Cardiac septum (tissue), 1 donor: ENCODE results near the gene COL20A1. TPM values are rescaled to one million over a fixed set of nuclear protein-coding genes. Genes with fewer than 3 reads are reported as not detected.
"Not testable (repeated sequence)": the region's sequence is repeated elsewhere in the genome, so short reads cannot be mapped to it uniquely, and the experiment has no call there.

Experiments
- DNase-seq: peaks from one replicate; pipeline ENCODE4 v3.0.0-alpha.2; 2020; ENCODE audit warnings: low spot score
- intact Hi-C: fragments of 100-400 bp; cut with DNase I; formaldehyde crosslinking; loops from one replicate; pipeline ENCODE4 v1.14.0; 2022
- total RNA-seq: library from RNA; stranded (reverse); fragmentation: NEBNext Ultra II Directional; extraction: Animal tissue kit (Norgen Biotek cat#: 25700); gene quantifications from one replicate; pipeline ENCODE4 v1.2.1, GENCODE V29; 2021
- donor health status: DM: no; HTN: no; CAD: no.

The COL20A1 gene
- total RNA-seq, 1 donor from 2014 or later, result 0.22 TPM

DNA sequence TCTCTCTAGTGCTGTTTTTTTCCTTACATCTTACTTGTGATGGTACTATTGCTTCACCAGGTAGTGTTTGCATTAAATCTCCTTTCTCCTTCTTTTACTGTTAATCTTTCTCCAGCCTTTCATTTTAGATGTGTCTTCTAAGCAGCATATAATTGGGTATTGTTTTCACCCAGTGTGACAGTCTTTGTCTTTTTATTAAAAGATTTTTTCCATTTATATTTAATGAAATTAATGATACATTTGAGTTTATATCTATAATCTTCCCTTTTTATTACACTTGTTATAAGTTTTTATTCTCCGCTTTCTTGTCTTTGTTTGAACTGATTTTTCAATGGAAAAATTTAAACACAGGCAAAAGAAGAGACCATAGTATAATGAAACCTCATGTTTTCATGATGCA, 8.7 kb downstream of the COL20A1 start:
- intact Hi-C loops, result no loop called here
- no peak for DNase-seq

DNA sequence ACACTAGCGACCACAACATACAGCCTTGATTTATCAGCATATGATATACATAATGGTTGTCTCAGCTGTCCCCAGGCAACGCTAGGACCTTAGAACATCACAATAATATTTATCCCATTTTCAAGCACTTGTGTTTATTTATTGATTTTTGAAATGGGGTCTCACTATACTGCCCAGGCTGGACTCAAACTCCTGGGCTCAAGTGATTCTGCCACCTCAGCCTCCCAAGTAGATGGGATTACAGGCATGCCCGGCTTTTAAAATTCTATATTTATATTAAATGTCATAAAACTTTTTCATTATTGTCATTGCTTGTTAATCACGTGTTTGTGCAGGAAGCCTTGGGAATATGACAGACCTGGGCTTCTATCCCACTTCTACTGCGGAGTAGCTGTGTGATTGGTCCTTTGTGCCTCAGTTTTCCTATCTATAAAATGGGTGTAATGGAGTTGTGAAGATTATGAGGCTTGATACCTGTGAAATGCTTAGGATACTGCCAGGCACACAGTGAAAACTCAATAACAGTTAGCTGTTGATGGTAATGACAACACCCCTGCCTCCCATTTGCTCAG, 10.2 kb downstream of the COL20A1 start:
- intact Hi-C loops, result no loop called here
- no peak for DNase-seq

DNA sequence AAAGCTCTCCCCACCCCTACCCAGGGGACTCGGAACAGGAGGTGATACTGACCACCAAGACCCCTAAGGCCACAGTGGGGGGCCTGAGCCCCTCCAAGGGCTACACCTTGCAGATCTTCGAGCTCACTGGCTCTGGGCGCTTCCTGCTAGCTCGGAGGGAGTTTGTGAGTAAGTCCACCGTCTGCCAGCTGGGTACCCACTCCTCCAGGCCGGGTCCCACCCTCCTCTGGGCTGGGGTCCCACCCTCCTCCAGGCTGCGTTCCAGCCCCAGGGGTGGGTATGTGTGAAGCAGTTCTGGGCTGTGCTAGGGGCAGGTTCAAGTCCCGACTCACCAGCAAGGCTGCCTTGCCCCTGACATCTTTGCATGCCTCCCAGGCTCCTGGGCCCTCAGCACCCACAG, 12.4 kb downstream of the COL20A1 start:
- intact Hi-C loops, result no loop called here
- no peak for DNase-seq

DNA sequence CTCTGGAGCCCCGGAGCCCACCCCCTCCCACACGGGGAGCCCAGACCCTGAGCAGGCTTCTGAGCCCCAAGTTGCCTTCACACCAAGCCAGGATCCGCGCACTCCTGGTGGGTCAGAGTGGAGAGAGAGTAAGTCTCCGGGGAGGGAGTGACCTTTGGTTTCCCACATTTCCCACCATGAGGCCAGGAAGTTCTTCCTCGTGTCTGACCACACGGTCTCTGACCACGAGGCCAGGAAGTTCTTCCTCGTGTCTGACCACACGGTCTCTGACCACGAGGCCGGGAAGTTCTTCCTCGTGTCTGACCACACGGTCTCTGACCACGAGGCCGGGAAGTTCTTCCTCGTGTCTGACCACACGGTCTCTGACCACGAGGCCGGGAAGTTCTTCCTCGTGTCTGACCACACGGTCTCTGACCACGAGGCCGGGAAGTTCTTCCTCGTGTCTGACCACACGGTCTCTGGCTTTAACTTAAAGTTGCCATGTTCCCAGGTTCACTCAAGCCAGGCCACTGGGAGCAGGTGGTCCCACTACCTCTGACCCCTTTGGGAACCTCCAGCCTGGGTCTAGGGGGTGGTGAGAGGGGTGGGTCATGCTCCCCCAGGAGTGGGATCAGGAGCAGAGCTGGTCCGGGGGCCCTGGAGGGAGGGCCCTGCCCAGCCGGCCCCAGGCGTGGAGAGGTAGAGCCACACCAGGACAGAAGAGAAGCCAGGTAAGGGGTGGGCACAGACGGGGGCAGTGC, 13.1 kb downstream of the COL20A1 start:
- DNase-seq, intact Hi-C loops: not testable (repeated sequence)

DNA sequence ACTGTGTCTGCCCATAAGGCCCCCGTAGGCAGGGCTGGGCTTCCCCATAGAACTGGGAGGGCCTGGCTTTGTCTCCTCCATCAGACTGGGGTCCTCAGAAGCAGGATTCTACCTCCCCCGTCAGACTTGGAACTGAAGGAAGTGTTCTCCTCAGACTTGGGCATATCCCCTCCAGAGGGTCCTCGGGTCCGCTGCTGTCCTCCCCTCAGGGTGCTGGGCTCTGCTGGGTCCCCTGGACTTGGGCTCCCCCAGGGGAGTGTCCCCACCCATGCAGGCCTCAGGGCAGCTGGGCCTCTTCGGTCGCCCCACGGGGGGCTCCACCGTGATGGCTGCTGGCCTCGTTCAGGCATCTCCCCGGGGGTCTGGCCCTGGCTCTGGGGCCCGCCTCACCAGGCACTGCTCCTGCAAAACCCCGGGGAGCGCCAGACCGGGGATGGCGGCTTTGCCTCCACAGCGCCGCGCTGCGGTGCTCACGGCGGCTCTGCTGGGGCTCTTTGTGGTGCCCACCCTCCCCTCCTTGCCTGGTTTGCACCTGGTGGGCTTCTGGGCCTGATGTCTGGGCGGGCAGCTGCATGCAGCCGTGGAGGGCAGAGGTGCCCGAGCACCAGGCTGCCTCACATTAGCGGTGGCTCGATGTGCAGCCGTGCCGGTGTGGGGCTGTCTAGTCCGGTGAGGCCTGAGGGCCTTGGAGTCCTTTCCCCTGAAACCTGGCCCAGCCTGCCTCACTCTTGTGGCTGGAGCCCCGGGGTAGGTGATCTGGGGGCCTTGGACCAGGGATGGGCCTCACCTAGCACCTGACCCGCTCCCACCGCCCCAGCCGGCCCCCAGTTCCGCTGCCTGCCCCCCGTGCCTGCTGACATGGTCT, 13.9 kb downstream of the COL20A1 start:
- DNase-seq, result no peak
- intact Hi-C loops, result no loop called here

DNA sequence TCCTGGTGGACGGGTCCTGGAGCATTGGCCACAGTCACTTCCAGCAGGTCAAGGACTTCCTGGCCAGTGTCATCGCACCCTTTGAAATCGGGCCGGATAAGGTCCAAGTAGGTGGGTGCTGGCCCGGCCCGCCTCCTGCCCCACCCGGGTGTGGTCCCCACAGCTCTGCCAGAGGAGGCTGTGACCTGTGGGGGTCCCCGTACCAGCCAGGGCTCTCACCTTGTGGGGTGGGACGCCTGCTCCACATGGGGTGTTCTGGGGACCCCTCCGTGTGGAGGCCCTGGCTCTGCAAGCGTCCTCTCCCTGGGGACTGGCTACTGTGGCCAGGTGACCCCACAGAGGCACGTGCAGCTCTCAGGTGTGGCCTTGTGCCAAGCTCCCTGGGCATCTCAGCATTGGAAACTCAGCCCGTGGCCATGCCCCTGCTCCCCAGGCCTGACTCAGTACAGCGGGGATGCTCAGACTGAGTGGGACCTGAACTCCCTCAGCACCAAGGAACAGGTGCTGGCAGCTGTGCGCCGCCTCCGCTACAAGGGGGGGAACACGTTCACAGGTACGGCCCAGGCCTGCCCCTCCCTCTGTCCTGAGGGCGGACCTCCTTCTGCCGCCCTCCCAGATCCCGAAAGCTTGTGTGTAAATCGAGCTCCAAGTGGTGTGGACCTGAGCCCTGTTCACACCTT, 14.7 kb downstream of the COL20A1 start:
- intact Hi-C loops, result no loop called here
- DNase-seq, result no peak

DNA sequence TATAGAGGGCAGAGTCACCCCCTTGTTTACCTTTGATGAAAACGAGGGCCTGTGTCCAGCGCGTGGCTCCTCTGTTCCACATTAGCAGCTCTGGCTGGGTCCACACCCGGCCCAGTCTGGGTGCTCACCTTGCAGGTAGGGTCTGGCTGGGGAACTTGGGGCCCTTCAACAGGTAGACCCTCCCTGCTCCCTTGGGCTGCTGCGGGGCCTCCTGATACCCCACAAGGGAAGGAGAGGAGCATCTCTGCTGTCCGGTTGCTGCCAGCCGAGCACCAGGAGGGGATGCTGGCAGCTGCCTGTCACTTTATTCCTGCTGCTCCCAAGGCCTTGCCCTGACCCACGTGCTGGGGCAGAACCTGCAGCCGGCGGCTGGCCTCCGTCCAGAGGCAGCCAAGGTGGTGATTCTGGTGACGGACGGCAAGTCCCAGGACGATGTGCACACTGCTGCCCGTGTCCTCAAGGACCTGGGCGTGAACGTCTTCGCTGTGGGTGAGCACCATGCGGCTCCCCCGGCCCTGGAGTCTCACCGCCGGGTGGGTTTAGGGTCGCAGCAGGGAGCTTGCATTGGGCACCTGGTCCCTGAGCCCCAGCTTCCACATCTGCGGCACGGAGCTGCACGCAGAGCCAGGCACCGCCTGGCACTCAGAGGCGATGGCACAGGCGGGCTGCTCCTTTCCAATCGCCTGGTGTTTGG, 15.4 kb downstream of the COL20A1 start:
- DNase-seq, result no peak
- intact Hi-C loops, result no loop called here

DNA sequence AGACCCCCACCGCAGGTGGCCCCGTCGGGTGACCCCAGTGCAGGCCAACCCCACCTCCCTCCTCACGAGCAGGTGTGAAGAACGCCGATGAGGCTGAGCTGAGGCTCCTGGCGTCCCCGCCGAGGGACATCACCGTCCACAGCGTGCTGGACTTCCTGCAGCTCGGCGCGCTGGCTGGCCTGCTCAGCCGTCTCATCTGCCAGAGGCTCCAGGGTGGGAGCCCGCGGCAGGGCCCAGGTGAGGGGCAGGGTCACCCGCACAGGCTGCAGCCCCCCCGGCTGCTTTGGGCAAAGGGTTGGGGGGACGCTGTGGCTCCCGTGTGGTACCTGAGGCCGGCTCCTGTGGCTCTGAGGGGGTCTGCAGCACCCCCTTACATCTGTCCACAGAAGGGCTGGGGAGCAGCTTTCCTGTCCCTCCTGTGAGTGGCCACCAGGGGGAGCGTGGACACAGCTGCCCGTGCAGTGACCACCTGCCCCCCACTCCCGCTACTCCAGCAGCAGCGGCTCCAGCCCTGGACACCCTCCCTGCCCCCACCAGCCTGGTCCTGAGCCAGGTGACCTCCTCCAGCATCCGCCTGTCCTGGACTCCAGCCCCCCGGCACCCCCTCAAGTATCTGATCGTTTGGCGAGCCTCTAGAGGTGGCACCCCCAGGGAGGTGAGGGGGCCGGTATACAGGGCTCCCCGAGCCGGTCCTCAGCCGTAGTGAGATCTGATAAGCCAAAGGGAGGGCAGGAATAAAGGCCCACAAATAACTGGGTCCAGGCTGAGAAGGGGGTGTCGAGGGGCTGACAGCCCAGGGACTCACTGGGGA, 16.5 kb downstream of the COL20A1 start:
- no peak for DNase-seq

DNA sequence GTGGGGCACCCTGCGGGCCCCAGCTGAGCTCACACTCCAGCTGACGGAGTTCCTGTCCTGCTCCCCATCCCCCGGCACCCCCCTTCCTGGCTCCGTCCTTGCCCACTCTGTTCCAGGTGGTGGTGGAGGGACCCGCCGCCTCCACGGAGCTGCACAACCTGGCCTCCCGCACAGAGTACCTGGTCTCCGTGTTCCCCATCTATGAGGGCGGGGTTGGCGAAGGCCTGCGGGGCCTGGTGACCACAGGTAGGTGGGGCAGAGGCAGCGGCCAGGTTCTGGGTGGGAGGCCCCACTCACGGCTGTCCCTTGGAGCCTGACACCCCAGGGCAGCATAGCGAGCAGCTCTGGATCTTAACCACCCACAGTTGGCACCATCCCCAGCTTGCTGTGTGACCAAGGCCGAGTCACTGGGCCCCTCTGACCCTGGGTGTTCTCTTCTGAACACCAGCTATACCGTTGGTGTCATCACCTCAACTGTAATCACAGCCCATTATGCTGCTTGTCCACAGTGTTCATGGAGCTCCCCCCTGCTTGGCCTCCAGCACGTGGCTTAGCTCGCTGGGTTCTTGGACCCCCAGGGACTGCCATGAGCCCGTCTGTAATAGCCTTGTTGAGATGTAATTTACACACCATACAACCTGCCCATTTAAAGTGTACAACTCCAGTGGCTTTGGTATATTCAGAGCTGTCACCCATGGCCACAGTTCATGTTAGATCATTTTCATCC, 17.4 kb downstream of the COL20A1 start:
- no peak for DNase-seq
- intact Hi-C loops, result no loop called here

More for the DNA sequence above, 16.5 kb downstream of the COL20A1 start:
- intact Hi-C loops, result loop anchor here (1.0 kb wide), 1 partner anchor 72 kb away; no protein-coding TSS in a partner anchor

DNA sequence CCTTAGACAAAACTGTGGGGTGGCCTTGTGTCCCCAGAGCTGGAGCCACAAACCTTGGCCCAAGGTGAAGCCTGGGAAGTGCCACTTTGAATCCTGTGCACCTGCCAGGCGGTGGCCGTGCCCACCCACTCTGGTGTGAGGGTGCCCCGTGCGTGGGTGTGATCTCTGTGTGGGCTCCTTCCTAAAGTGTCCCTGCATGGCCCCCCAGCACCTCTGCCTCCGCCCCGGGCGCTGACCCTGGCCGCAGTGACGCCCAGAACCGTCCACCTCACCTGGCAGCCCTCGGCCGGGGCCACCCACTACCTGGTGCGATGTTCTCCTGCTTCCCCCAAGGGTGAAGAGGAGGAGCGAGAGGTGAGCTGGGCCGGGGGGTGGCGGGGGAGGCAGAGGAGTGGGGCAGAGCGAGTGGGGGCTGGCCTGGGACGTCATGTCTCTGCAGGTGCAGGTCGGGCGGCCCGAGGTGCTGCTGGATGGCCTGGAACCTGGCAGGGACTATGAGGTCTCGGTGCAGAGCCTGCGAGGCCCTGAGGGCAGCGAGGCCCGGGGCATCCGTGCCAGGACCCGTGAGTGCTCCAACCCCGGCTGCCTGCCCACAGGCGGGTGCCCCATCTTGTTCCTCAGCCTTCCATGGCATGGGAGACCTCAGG, 18.3 kb downstream of the COL20A1 start:
- no peak for DNase-seq
- intact Hi-C loops, result no loop called here

DNA sequence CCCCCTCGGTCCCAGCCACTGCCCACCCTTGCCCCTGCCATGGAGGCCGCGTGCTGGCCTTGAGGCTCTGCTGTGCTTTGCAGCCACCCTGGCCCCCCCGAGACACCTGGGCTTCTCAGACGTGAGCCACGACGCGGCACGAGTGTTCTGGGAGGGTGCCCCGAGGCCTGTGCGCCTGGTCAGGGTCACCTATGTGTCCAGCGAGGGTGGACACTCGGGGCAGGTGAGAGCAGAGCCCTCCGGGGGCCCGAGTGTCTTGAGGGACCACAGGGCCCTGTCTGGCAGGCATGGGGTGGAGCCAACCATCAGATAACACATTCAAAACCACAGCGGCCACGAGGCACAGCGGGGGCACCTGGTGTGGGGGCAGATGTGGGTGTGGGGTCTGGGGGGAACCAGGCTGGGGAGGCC, 18.9 kb downstream of the COL20A1 start:
- no peak for DNase-seq
- intact Hi-C loops, result no loop called here

DNA sequence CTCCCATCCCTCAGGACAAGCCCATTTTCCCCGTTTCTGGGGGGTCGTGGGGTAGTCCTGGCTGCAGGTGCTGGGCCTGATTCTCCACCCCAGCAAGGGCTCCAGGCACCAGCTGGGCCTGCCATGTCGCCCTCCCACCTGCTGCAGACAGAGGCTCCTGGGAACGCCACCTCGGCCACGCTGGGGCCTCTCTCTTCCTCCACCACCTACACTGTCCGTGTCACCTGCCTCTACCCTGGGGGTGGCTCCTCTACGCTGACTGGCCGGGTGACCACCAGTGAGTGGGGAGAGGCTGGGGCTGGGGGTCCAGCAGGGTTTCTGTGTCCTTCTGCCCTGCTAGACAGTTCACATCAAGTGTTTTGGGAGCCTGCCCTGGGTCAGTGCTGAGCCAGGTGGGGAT, 19.3 kb downstream of the COL20A1 start:
- intact Hi-C loops, result no loop called here
- DNase-seq, result no peak

DNA sequence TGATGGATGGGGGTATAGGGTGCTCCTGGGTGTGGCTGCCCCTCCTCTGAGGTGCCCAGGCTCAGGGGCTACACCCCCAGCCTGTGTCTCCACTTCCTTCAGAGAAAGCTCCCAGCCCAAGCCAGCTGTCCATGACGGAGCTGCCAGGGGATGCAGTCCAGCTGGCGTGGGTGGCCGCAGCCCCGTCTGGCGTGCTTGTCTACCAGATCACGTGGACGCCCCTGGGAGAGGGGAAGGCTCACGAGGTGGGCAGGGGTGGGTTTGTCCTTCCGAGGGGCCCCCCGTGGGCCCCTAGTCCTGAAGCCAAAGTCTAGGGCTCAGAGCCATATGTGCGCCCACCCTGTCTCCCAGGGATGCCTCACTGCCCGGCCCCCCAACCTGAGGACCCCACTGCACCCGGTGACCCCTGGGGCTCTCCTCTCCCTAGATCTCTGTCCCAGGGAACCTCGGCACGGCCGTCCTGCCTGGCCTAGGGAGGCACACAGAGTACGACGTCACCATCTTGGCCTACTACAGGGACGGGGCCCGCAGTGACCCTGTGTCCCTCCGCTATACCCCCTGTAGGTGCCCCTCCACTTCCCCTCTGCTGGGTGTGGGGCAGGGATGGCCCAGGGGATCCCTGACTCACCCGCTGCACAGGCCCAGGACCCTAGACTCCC, 19.8 kb downstream of the COL20A1 start:
- intact Hi-C loops, result no loop called here
- DNase-seq, result no peak

DNA sequence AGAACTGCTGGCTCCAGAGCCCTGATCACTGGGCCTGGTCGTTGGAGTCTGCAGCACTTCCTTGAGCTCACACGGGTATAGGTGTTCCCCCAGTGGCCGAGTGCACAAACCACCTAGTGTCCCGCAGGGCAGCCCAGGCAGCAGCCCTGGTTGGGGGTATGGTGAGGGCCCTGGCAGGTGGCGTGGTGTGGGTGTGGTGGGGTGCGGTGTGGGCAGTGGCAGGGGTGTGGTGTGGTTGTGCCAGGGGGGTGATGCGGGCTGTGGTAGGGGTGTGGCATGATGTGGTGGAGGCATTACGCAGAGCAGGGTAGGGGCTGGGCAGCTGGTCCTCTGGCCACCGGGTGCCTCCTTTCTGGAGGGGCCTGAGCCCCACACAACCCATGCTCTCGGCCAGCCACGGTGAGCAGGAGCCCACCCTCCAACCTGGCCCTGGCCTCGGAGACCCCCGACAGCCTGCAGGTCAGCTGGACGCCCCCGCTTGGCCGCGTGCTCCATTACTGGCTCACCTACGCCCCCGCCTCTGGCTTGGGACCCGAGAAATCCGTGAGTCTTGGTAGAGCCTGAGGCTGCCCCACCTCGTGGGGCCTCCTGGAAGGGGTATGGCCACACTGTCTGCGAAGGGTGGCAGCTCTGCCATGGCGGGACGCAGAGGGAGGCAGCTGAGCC, 20.5 kb downstream of the COL20A1 start:
- intact Hi-C loops, result no loop called here
- no peak for DNase-seq

DNA sequence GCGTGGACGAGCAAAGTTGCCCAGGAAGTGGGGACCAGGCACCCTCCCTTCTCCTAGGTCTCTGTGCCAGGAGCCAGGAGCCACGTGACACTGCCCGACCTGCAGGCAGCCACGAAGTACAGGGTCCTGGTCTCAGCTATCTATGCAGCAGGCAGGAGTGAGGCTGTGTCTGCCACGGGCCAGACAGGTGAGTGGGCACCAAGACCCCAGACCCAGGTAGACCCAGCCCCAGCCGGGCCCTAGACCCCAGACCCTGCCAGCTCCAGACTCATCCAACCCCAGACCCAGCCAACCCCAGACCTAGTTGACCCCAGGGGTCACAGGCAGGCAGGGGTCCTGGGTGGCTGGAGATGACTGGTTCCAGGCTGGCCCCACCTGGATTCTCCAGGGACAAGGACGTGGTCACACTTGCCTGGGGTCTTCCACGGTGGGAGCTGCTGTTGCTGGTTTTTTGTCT, 21.1 kb downstream of the COL20A1 start:
- intact Hi-C loops, result no loop called here
- DNase-seq, result no peak

DNA sequence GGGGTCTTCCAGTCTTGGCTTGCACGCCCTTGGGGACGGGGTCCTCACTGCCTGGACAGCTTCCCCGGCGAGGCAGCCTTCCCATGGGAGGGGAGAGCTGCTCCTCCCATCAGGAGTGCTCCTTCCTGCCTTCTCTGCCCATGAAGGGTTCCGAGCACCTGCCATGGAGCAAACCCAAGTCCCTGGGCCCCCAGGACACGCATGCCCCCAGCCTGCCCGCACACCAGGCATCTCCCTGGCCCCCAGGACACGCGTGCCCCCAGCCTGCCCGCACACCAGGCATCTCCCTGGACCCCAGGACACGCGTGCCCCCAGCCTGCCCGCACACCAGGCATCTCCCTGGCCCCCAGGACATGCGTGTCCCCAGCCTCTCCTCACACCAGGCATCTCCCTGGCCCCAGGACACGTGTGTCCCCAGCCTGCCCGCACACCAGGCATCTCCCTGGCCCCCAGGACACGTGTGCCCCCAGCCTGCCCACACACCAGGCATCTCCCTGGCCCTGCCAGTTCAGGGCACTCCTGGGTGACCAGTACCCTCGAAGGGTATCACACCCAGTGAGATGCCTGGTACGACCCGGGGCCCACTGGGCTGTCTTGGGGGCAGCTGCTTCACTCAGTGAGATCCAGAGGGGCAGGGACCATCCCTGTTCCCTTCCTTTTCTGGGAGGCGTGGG, 21.7 kb downstream of the COL20A1 start:
- peak; percentile 68 for DNase-seq

More for the DNA sequence above, 21.7 kb downstream of the COL20A1 start:
- intact Hi-C loops, result no loop called here
